Left kidney (tissue), 2 donors: ENCODE measurements around the gene MCF2L2. TPM values are rescaled to one million over a fixed set of nuclear protein-coding genes. Genes with fewer than 3 reads are reported as not detected.
"Not testable (repeated sequence)": the region's sequence is repeated elsewhere in the genome, so short reads cannot be mapped to it uniquely, and the experiment has no call there.

Experiments
- DNase-seq: peaks from one replicate; pipeline ENCODE4 v3.0.0-alpha.2; 2013
- polyA plus RNA-seq: library from polyadenylated mRNA; unstranded; fragments of 120-200 nt; gene quantifications from one replicate; pipeline ENCODE4 v1.2.1, GENCODE V29; 2013; ENCODE audit not compliant: insufficient read length

MCF2L2 gene
- polyA plus RNA-seq, 1 donor = 1.7 TPM

DNA sequence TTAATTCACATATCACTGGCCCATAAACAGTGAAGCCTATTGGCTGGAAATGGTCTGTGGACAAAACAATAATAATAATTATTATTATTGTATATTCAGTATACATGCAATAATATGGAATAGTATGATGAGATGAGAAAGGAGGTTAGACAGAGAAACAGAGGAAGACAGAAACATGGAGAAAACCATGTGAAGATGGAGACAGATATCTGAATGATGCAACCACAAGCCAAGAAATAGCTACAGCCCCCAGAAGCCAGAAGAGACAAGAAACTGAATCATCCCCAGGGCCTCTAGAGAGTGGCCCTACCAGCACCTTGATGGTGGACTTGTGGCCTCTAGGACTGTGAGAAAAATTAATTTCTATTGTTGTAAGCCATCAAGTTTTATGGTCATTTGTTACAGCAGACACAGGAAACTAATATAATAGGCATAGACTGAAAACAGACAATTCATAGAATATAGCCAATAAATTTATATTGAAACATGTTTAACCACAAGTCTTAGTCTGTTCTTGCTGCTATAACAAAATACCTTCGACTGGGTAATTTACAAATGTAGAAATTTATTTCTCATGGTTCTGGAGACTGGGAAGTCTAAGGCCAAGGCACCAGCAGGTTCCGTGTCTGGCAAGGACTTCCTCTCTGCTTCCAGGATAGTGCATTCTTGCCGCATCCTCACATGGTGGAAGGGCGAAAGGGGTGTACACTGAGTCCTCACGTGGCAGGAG, 31.6 kb downstream of the MCF2L2 start:
- no peak for DNase-seq

DNA sequence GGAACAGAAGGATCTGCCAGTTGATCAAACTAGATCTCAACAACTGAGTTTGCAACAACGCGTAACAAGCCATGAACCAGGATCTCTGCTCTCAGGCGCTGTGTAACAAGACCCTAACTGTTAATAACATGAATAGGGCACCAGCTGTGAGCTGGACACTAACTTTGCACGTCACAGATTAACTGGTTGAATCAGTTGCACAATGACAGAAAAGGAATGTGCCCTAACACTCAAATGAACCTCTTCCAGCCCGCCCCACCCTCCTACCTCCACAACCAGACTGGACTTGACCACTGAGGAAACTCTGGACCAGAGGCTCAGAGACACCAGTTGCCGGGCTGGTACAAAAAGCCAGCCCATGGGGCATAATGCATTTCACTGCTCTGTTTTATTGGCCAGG, 34.3 kb downstream of the MCF2L2 start:
- no peak for DNase-seq

DNA sequence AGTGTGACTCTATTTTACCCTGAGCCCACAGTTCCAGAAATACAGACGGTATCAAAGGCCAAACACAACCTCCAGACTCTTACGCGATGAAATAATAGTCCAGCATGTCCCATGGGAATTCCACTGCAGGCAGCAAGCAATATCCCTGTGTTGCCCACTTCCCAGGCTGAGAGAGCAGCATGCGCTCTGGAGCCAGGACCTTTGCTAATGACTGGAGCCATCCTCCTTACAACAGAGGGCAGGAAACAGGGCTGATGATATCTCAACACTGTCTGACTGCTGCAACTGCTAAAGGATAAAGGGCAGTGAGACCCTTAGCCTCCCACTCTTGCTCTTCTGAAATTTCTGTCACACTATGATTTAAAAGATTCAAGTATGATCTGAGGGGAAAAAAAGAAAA, 34.8 kb downstream of the MCF2L2 start:
- DNase-seq = no peak

DNA sequence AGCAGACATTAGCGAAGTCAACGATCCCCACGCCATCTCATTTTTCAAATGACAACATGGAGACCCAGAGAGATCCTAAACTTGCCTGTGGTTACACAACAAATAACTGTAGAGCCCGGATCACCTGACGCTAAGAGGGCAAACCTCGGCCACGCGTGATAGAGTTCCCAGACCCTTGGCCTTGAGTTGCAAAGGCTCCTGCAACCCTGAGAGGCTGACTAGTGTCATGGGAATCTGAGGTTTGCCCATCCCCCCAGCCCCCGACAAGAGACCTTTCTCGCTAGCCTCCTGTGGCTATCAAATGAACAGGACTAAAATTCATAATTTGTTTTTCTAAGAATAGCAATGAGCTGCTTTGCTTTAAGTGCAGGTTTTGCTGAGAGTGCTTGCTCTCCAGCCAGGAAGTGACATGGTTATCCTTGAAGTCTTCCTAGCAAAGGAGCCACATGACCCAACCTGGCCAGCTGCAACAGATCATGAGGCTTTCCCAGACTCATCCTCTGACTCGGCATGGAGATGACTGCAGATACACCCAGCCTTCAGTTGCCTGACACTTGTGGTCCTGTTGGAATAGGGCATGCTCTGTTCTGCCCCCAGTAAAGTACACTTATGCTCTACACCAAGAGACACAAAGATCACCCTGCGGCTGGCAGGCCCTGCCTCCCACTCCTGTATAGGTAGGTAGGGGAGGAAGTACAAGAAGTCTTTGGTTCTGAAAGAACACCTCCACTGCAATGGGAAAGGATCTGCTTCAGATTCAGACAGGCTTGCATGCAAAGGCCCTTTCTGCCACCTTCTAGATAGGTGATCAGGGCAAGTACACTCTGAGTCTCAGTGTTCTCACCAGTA, 36.0 kb downstream of the MCF2L2 start:
- peak; percentile 18 for DNase-seq

DNA sequence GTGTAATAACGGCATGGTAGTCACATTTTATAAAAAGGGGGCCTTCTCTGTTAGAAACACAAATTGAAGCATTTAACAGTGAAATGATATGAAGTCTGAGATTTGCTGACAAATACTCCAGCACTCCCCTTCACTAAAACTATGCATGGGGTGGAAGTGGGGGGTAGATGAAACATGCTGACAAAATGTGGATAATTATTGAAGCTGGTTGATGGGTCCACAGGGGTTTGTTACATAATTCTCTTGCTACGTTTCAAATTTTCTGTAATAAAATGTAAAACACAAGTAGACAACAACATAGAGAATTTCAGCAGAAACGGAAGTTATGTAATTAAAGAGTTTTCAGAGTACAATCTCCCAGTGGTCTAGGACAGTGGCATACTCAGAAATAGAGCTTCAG, 37.0 kb downstream of the MCF2L2 start:
- no peak for DNase-seq

DNA sequence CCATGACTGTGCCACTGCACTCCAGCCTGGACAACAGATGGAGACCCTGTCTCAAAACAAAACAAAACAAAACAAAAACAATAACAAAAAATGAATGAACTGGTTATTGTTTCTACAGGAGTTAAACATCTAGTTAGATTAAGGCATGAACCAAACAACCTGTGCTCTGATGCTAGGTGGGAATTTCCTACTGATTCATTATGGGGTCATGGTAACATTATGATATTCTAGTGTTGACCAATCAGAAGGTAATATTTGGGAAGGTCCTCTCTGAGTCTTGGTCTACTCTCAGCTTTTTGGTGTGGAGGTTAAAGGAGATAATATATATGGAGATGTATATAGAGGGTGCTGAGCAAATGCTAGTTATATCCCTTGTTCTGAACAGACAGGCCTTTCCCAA, 37.6 kb downstream of the MCF2L2 start:
- DNase-seq = no peak

DNA sequence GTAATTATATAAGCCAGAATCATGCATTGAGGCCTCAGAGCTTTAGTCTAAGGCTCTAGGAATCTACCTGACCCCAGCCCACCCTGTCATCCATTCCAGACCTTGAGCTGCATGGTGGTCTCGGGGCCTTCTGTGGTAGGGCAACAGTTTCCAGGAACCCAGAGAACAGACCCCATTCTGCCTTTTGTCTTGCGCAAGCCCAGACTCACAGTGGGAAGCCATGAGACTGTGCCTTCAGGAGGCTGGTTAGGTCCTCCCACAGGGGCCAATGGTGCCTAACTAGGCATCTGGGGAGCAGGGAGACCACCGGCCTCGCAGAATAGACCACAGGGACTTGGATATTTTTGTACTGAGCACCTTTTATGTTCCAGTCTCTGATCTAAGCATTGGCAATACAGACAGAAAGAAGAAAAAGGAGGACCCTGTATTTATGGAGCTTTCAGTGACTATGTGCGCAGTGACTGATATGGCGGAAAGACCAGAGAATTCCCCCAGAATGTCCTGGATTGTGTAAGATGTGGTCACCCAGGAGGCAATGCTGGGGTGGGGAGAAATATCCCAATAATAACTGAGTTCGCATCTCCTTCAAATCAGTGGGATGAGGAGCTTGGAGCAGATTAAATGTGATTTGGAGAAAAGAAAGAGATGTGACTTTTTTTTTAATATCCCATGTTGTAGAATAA, 40.1 kb downstream of the MCF2L2 start:
- no peak for DNase-seq

DNA sequence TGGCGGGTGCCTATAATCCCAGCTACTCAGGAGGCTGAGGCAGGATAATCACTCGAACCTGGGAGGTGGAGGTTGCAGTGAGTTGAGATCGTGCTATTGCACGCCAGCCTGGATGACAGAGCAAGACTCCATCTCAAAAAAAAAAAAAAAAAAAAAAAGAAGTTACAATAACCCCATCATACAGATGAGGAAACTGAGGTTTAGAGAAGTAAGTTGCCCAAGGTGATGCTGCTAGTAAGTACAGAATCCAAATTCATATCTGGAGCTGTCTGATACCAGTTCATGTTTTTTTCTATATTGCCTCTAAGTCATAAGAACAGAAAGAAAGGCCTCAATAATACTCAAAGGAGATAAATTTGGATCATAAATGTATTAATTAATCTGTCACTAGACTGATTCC, 40.6 kb downstream of the MCF2L2 start:
- DNase-seq = no peak

DNA sequence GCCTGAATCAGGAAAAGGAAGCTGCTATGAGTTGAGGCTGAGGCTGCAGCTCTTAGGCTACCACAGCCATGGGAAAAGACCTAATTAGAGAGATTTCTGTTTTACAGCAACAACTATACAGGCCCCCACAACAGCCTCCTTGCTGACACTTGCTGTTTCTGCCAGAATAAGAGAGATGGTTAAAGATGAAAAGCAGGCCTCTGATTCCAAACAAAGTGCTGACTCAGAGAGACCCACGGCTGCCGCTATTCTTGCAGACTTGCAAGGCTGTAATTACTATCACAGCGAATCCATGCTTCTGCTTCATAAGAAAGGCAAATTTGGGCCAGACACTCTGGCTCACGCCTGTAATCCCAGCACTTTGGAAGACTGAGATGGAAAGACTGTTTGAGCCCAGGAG, 41.8 kb downstream of the MCF2L2 start:
- no peak for DNase-seq

DNA sequence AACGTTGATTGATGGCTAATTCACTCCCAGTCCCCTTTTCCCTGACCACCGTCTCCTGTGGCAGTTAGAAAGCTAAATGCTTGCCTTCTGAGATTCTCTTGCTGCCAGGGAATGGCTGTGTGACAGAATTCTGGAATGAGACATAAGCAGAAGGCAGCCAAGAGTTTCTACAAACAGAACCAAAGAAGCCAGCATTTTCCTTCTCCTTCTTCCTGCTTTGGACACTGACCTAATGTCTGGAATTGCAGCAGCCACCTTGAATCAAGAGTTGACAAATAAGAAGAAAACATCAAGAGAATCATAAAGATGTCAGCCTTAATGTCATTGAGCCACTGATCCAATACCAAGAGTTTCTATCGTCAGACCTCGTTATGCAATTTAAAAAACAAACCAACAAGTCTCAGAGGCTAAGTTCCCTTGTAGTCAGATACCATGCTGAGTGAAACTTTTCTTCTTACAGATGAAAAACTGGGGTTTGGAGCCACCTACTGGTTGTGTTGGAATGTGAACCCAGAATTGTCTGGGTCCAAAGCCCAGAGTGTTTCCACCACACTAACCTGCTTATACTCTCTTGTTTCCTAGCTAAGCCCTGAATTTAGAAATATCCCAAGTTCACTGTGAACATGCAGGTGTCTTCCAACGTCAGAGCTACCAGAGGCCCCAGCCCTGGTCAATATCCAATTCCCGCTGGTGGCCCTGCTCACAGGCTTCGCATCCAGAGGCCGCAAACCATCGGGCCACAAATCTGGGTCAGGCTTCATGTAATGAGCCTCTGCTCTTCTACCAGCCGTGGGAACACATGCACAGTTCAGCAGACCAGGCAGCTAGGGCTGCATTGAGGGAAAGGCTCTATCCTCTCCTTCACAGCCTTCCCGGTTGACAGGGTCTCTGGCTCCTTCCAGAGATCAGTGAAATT, 42.5 kb downstream of the MCF2L2 start:
- DNase-seq = peak; percentile 65

DNA sequence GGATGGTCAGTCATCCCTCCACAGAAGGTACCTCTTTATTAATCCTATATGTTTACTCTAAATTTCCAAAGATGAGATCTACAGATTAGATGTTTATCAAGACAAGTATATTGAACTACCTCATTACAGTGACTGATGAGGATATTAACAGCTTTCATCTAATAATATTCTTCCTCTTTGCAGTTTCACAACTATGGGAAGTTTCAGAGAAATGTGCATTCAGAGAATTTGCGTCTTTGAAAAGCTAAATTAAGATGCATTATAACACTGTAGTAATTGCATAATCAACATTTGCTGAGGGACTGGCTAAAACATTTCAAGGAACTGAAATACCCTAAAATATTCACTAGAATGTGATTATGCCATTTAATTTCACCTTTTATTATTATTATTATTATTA, 46.7 kb downstream of the MCF2L2 start:
- DNase-seq = no peak

DNA sequence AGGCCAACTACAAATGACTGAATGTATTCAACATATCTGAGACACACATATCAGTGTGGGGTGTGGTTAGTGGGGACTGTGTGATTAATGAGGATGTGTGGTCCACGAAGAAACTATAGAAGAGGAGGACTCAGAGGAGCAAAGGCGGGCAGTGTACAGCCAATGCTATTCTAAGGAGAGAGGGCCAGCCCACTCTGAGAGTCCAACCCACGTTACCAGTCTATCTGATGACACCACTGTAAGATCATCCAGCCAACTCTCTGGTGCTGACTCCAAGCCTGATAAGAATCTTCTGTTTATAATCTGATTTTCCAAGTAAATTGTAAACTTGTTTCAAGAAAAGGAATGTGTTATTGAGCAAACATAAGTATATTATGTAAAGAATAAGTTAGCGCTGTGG, 47.2 kb downstream of the MCF2L2 start:
- DNase-seq = no peak

DNA sequence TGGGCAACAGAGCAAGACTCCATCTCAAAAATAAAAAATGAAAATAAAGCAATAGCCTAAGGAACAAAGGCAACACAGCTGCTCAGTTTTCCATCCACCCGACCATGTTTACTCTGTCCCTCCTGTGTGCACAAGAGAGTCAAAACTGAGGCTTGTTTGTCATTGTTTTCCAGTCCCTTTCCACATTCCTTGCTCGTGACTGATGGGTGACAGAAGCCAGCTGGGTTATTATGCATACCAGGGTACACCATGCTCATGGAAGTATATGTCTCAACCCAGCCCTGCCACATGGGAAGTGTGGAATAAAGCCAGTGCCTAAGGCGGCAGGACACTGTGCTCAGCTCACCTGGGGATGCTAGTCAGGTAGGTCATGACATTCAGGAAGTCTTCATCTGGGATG, 49.5 kb downstream of the MCF2L2 start:
- no peak for DNase-seq

DNA sequence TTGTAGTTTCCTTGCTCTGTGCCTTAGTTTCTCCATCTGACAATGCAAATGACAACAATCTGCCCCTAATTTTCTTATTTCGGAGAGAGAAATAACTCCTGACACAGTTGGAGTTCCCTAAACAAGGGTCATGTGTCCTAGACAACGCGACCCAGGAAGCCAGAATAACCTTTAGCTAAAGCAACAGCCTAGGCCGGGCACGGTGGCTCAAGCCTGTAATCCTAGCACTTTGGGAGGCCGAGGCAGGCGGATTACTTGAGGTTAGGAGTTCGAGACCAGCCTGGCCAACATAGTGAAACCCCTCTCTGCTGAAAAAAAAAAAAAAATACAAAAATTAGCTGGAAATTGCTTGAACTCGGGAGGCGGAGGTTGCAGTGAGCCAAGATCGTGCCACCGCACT, 49.9 kb downstream of the MCF2L2 start:
- DNase-seq = no peak

DNA sequence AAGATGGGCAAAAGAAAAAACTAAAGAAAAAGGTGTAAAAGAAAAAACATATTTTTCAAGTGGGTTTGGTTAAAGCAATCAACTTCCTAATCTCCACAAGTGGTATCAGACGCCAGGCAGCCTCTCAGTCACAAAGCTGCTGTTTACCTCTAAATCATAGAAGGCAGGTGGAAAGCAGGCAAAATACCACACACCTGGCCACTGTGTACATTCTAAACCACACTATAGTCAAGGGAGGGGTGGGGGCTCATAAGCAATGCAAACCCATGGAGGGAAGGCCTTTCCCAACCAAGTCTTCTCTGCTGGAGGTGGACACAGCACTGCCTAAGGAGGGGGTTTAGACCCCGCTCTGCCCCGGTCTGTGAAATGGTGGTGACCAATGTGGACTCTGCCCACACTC, 50.4 kb downstream of the MCF2L2 start:
- no peak for DNase-seq

DNA sequence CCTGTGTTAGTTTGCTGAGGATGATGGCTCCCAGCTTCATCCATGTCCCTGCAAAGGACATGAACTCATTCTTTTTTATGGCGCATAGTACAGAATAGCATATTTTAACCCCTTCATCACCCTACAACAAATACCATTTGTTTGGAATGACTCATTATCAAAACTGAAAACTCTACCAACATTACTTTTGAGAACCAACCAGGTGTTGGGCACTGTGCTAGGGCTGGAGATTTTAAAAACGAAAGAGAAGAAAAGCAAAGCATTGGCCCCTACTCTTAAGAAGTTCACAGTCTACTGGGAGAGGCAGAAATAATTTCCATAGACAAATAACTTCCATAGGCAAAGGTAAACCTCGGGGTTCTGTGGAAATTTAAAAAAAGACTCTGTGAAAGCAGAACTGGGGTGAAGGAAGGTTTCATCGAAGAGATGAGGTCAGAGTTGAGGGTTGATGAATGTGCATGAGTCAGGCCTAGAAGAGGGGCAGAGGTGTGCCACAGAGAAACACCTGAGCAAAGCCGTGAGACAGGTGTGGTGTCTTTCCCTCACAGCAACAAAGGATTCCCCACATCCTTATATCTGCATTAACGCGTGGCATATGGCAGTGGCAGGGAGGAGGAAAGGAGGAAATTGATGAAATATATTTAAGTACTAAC, 51.0 kb downstream of the MCF2L2 start:
- no peak for DNase-seq

DNA sequence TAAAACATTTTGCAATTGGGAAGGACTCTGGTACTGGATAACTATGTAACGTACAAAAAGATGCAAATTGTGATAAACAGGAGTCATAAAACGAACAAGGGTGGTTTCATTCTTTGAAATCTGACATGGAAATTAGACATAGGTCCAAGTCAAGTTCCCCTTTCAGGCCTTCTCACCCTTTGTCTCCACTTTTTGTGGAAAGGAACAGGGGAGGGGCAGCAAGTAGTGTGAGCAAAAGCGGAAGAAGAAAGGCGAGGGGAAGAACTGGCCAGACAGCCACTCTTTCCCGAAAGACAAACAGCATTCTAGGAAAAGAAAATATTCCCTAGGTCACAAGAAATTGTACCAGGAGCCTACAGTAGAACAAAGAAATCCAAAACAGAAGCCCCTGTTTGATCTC, 52.6 kb downstream of the MCF2L2 start:
- DNase-seq = no peak

DNA sequence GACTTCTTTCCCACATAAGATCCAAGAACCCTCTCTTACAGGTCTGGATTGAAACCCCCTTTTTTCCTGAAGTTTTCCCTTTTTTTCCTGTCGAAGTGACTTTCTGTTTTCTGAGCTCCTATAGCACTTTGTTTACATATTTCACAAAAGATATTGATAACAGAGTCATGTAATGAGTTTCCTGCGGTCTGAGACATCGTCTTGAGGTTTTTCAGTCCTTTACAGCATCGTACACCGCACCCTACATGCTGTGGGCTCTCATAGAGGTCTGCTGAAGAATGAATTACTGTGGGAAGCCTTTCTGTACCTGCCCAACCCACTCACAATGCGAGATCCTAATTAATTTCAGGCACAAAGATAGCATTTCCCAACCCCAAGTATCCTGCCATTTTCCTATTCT, 53.1 kb downstream of the MCF2L2 start:
- DNase-seq = no peak

DNA sequence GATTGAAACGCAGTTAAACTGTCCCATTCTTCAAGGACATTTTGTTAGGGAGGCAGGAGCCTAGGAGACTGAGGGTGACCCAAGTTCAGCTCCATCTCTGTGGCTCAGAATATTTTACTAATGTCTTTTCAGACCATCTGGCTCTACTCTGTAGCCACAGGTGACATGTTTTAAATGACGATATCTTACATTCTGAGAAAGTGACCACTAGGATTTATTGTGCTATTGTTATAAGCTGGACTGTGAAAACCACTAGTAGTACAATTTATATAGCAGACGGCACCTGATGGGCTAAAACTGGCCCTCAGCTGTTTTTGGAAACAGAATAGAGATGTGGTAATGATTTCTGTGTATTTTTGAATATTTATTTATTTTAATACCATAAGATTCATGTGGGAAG, 55.5 kb downstream of the MCF2L2 start:
- no peak for DNase-seq

DNA sequence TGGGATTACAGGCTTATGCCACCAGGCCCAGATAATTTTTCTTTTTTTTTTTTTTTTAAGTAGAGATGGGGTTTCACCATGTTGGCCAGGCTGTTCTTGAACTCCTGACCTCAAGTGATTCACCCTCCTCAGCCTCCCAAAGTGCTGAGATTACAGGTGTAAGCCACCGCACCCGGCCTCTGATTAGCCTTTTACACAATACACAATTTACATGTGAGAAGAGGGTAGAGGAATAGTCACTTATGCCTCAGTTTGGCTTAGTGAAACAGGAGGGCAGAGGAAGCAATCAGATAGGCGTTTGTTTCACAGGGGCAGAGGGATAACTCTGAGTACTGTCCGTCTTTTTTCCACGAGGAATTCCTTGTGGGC, 56.8 kb downstream of the MCF2L2 start:
- not testable (repeated sequence) for DNase-seq

DNA sequence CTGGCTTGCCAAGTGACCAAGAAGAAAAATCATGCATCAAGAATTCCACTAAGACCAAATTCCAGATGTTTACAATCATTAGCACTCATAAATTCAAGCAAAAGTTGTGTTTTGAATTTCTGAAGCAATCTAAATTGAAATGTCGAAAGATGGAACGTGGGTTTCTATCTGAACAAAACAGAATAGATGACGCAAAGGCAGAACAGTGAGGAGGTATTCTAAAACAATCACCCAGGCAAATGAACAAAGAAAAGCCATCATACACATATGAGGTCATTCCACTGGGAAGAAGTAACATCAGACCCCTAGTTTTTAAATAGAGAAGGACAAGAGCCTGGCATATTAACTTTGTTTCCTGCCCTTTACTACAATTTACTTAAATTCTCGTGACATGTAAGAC, 58.0 kb downstream of the MCF2L2 start:
- no peak for DNase-seq

DNA sequence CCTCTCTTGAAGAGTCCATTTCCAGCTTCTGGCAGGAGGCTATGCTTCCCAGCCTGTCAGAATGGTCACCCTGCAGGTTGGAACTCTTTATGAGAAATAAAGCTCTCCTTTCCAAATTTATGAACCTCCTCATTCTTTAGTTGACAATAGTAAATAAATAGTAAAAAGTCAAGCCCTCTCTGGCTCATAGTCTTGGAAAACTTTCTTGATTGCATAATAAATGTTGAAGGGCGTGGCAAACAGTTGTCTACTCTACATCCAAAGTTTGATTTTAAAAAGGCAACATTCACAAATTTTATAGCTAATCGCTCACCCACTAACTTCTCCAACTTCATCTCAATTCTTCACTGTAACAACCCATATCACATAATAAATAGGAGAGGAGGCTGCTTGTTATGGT, 58.8 kb downstream of the MCF2L2 start:
- DNase-seq = no peak
